ENCODE measurements around the gene CCN2.

- TF ChIP-seq CTCF (IDR thresholded peaks at IDR 0.05) (no peak), EP300 (IDR thresholded peaks at IDR 0.05) (no peak), POLR2AphosphoS5 (IDR thresholded peaks at IDR 0.05) (no peak), POLR2A (IDR thresholded peaks at IDR 0.05; ENCODE audit: low read depth) (no peak)
These were observed 25.4 kb upstream of the CCN2 start for GRCh38 chr6:131976545-131977061.

Measured in esophagus muscularis mucosa (tissue), 4 donors.